ENCODE data around the gene SPOP. TPM values are rescaled to one million over a fixed set of nuclear protein-coding genes. Genes with fewer than 3 reads are reported as not detected.

SPOP gene
- total and polyA plus RNA-seq, 2 donors (not counting 1 experiment from before 2014, with no cell fraction given): 46.7 to 112 TPM

DNA sequence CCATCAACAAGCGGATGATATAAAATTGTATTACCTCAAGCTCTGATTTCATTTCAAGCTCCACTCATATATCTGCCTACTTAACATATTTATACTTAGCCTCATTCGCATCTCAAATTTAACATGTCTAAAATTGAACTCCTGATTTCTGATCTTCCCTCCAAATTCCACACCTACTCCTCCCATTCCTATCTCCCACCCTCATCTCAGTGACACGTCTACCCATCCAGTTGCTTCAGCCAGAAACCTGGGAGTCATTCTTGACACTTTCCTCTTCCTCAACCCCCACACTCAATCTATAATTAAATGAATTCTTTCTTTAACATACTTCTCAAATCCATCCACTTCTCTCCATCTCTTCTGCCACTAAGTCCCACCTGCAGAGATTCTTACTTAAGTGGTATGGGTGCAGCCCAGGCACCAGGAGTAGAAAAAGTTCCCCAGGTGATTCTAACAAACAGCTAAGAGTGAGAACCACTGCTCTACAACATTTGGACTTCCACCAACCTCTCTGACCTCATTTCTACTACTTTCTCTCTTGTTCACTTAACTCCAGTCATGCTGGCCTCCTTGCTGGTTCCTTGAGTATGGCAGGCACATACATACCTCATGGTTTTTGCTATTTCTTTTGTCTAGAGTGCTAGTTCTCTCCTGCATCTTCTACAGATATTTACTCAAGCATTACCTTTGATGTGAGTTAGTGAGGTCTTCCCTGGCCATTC, 18.1 kb downstream of the SPOP start:
- H4K20me1 ChIP-seq (ENCODE audit: control insufficient read depth, extremely low read depth, insufficient read depth, low read length): no peaks in the 10 kb centered on the region
- H3K27ac ChIP-seq (ENCODE audit: insufficient read depth, low read length): no peak overlapping the region
- no peaks in the 10 kb centered on the region for H3K9me3 ChIP-seq (ENCODE audit: control insufficient read depth, insufficient read depth, low read depth, low read length)
- H2AFZ ChIP-seq (ENCODE audit: low read length): no peak overlapping the region
- H3K36me3 ChIP-seq (ENCODE audit: control insufficient read depth, insufficient read depth, low read length): no peaks in the 10 kb centered on the region
- no peaks in the 10 kb centered on the region for H3K4me1 ChIP-seq (ENCODE audit: control insufficient read depth, extremely low read depth, insufficient read depth, low read length)
- H3K4me3 ChIP-seq (replicated peaks in 1 of 4; ENCODE audit: control extremely low read depth in 1 of 4, insufficient read depth in 1 of 4, low read depth in 3 of 4, low read length in 4 of 4): no peak overlapping the region
- TF ChIP-seq EZH2 (IDR thresholded peaks at IDR 0.05; ENCODE audit: low read length, missing control alignments): no peak
- TF ChIP-seq, protein P1, sequence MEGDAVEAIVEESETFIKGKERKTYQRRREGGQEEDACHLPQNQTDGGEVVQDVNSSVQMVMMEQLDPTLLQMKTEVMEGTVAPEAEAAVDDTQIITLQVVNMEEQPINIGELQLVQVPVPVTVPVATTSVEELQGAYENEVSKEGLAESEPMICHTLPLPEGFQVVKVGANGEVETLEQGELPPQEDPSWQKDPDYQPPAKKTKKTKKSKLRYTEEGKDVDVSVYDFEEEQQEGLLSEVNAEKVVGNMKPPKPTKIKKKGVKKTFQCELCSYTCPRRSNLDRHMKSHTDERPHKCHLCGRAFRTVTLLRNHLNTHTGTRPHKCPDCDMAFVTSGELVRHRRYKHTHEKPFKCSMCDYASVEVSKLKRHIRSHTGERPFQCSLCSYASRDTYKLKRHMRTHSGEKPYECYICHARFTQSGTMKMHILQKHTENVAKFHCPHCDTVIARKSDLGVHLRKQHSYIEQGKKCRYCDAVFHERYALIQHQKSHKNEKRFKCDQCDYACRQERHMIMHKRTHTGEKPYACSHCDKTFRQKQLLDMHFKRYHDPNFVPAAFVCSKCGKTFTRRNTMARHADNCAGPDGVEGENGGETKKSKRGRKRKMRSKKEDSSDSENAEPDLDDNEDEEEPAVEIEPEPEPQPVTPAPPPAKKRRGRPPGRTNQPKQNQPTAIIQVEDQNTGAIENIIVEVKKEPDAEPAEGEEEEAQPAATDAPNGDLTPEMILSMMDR (conservative IDR thresholded peaks at IDR 0.05 in 1 of 2, IDR thresholded peaks at IDR 0.05 in 1 of 2; ENCODE audit: low read depth in 1 of 2, low read length in 2 of 2): no peak
- no peak for DNase-seq (ENCODE audit: low read depth in 2 of 2)
- H3K4me2 ChIP-seq (ENCODE audit: extremely low read depth, insufficient read depth, low read length): no peak overlapping the region
- H3K79me2 ChIP-seq (ENCODE audit: control insufficient read depth, insufficient read depth, low read length): peaks cover 20% of the 10 kb centered on the region
- no peak overlapping the region for H3K9ac ChIP-seq (ENCODE audit: insufficient read depth, low read length)
- H3K27me3 ChIP-seq (ENCODE audit: control insufficient read depth, insufficient read depth, low read length): no peaks in the 10 kb centered on the region

DNA sequence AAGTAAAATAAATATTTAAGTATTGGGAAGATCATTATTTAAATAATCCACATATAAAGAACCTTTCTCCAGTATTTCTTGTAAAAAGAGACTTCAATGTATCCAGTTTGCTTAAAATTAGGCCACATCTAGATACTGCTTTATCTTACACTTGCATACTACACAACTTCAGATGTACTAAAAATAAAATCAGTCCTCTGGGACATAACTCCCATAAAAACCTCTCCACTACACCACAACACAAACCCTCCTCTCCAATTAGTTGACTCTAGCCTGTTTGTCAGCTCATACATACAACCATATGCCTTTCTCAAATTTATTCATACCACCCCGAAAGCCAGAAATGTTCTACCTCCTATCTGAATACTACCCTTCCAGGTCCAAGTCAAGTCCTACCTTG, 21.6 kb downstream of the SPOP start:
- Histone ChIP-seq H3K36me3 (ENCODE audit: control insufficient read depth, insufficient read depth, low read length) (no peaks in the 10 kb centered on the region), H3K27me3 (ENCODE audit: control insufficient read depth, insufficient read depth, low read length) (no peaks in the 10 kb centered on the region), H2AFZ (ENCODE audit: low read length) (no peak overlapping the region), H3K4me3 (replicated peaks in 1 of 4; ENCODE audit: control extremely low read depth in 1 of 4, insufficient read depth in 1 of 4, low read depth in 3 of 4, low read length in 4 of 4) (no peak overlapping the region), H4K20me1 (ENCODE audit: control insufficient read depth, extremely low read depth, insufficient read depth, low read length) (no peaks in the 10 kb centered on the region), H3K4me1 (ENCODE audit: control insufficient read depth, extremely low read depth, insufficient read depth, low read length) (no peaks in the 10 kb centered on the region), H3K4me2 (ENCODE audit: extremely low read depth, insufficient read depth, low read length) (no peak overlapping the region), H3K27ac (ENCODE audit: insufficient read depth, low read length) (no peak overlapping the region), H3K9me3 (ENCODE audit: control insufficient read depth, insufficient read depth, low read depth, low read length) (no peaks in the 10 kb centered on the region), H3K79me2 (ENCODE audit: control insufficient read depth, insufficient read depth, low read length) (peaks cover 14% of the 10 kb centered on the region), H3K9ac (ENCODE audit: insufficient read depth, low read length) (no peak overlapping the region)
- no peak for DNase-seq (ENCODE audit: low read depth in 2 of 2)
- TF ChIP-seq, protein P1 (conservative IDR thresholded peaks at IDR 0.05 in 1 of 2, IDR thresholded peaks at IDR 0.05 in 1 of 2; ENCODE audit: low read depth in 1 of 2, low read length in 2 of 2): no peak

DNA sequence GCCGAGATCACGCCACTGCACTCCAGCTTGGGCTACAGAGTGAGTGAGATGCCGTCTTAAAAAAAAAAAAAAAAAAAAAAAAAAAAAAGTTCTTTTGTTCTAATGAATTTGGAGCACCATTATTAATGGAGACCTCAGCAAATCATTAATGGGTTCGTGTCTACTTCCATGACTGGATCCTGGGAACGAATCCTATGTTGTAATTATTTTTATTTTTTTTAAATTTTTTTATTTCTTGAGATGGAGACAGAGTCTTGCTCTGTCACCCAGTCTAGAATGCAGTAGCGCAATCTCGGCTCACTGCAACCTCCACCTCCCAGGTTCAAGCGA, 30.7 kb downstream of the SPOP start:
- Histone ChIP-seq H3K9me3 (ENCODE audit: control insufficient read depth, insufficient read depth, low read depth, low read length) (no peaks in the 10 kb centered on the region), H3K27me3 (ENCODE audit: control insufficient read depth, insufficient read depth, low read length) (no peaks in the 10 kb centered on the region), H2AFZ (ENCODE audit: low read length) (no peak overlapping the region), H3K9ac (ENCODE audit: insufficient read depth, low read length) (no peak overlapping the region), H3K27ac (ENCODE audit: insufficient read depth, low read length) (no peak overlapping the region), H3K79me2 (ENCODE audit: control insufficient read depth, insufficient read depth, low read length) (peaks cover 16% of the 10 kb centered on the region), H4K20me1 (ENCODE audit: control insufficient read depth, extremely low read depth, insufficient read depth, low read length) (no peaks in the 10 kb centered on the region), H3K4me3 (replicated peaks in 1 of 4; ENCODE audit: control extremely low read depth in 1 of 4, insufficient read depth in 1 of 4, low read depth in 3 of 4, low read length in 4 of 4) (no peak overlapping the region), H3K4me2 (ENCODE audit: extremely low read depth, insufficient read depth, low read length) (no peak overlapping the region), H3K4me1 (ENCODE audit: control insufficient read depth, extremely low read depth, insufficient read depth, low read length) (peaks cover 5% of the 10 kb centered on the region), H3K36me3 (ENCODE audit: control insufficient read depth, insufficient read depth, low read length) (no peaks in the 10 kb centered on the region)
- TF ChIP-seq, protein P1 (conservative IDR thresholded peaks at IDR 0.05 in 1 of 2, IDR thresholded peaks at IDR 0.05 in 1 of 2; ENCODE audit: low read depth in 1 of 2, low read length in 2 of 2): no peak
- no peak for TF ChIP-seq EZH2 (IDR thresholded peaks at IDR 0.05; ENCODE audit: low read length, missing control alignments)
- DNase-seq (ENCODE audit: low read depth in 2 of 2): no peak
